Myocyte (in vitro differentiated cells): ENCODE measurements around the gene DHRS2. TPM values are rescaled to one million over a fixed set of nuclear protein-coding genes. Genes with fewer than 3 reads are reported as not detected.
"Not testable (repeated sequence)": the region's sequence is repeated elsewhere in the genome, so short reads cannot be mapped to it uniquely, and the experiment has no call there.

Experiments
- DNase-seq: peaks from one replicate; pipeline ENCODE4 v3.0.0-alpha.2; 2012; ENCODE audit warnings: low read depth
- total RNA-seq: library from RNA; depleted of rRNA; stranded (reverse); fragments of >200 nt; gene quantifications from 2 replicates; pipeline ENCODE4 v1.2.3, GENCODE V29; 2014

DHRS2 gene
- total RNA-seq, 1 donor from 2014 or later = 0.19 TPM

GRCh38 chr14:23689709-23690514, 53.7 kb downstream of the DHRS2 start:
- not testable (repeated sequence) for DNase-seq

DNA sequence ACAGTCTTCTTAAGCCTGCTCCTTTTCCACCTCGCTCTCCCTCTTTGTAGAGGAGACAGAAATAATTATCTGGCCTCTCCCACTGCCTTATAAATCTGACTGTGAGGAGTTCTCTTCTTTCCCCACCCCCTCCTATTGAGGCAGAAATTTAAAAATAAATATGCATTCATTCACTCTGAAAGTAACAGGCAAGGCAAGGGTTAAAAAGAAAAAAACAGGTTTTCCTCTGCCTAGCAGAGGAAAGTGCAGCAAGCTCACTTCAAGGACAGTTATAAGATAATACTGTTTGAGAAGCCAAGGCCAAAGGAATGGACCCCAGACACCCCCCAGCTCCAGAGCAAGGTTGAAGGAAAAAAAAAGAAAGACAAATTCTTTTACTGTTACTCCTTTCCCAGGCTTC, 56.3 kb downstream of the DHRS2 start:
- no peak for DNase-seq

DNA sequence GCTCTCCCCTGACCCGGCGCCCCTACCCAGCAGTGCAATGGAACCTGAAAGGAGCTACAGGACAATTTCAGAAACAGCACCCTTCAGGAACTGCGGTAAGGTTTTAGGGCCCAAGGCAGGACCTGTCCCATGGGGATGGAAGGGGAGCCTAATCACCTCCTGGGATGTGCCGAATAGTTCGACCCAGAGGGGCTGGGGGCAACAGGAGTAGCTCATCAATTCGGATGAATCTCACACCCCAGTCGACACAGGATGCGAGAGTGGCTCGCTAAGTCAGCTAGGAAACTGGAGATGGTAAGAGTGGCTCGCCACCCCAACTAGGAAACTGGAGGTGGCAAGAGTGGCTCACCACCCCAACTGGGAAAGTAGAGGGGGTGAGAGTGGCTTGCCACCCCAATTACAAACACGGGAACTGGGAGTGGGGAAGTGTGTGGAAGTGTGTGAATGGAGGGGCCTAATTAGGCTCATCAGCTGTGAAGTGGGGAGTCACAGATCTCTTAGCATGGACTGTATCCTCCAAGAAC, 57.1 kb downstream of the DHRS2 start:
- DNase-seq = no peak

GRCh38 chr14:23694085-23694948, 58.2 kb downstream of the DHRS2 start:
- peak; percentile 9 for DNase-seq

Other genes with a start within 250 kb of the DHRS2 start
- 2.6 and 3.4 TPM in 2 replicates for gene MYH6, start 228.1 kb upstream of the DHRS2 start, total RNA-seq
- gene MYH7, start 200.7 kb upstream of the DHRS2 start, total RNA-seq = 155 and 258 TPM in 2 replicates
- 34.3 and 39.5 TPM in 2 replicates for gene NGDN, start 166.7 kb upstream of the DHRS2 start, total RNA-seq
- 0.05 and 0.31 TPM in 2 replicates for gene ZFHX2, start 84.6 kb upstream of the DHRS2 start, total RNA-seq
- 31.6 and 42.1 TPM in 2 replicates for gene THTPA, start 80.1 kb upstream of the DHRS2 start, total RNA-seq
- 10.0 and 10.2 TPM in 2 replicates for gene AP1G2, start 68.6 kb upstream of the DHRS2 start, total RNA-seq
- not detected in 2 replicates for gene JPH4, start 57.6 kb upstream of the DHRS2 start, total RNA-seq